GM23338 (cell line): Measurements from ENCODE around the gene ROCK2. TPM values are rescaled to one million over a fixed set of nuclear protein-coding genes. Genes with fewer than 3 reads are reported as not detected.

Experiments used
- ATAC-seq: fragments of 200-7000 bp; cut with Tn5 transposase; 3 replicates; pipeline ENCODE4 v1.9.1; 2020
- DNase-seq: peaks from one replicate; pipeline ENCODE4 v3.0.0-alpha.2; 2015; ENCODE audit warnings: low spot score
- H2AFZ ChIP-seq: fragments of 200-600 bp; sonication (generic); 2 replicates; pipeline ENCODE4 v1.8.0; 2016; ENCODE audit warnings: antibody characterized with exemption, mild to moderate bottlenecking, moderate library complexity
- H3F3A ChIP-seq: fragments of 200-600 bp; sonication (generic); replicated peaks from 2 replicates; pipeline ENCODE4 v1.8.0; 2017; ENCODE audit warnings: antibody characterized with exemption, mixed run types, low read depth
- H3K27ac ChIP-seq: fragments of 200-600 bp; sonication (generic); 2 replicates; pipeline ENCODE4 v1.6.1; 2016; ENCODE audit warnings: low read depth
- H3K27me3 ChIP-seq: fragments of 200-600 bp; sonication (generic); 2 replicates; pipeline ENCODE4 v1.8.0; 2016; ENCODE audit warnings: mild to moderate bottlenecking, mixed run types, moderate library complexity; ENCODE audit not compliant: insufficient read depth
- H3K36me3 ChIP-seq: fragments of 200-600 bp; sonication (generic); 2 replicates; pipeline ENCODE4 v1.8.0; 2016; ENCODE audit warnings: mild to moderate bottlenecking; ENCODE audit not compliant: insufficient read depth
- H3K4me1 ChIP-seq: fragments of 200-600 bp; sonication (generic); 2 replicates; pipeline ENCODE4 v1.8.0; 2016; ENCODE audit warnings: mild to moderate bottlenecking, moderate library complexity; ENCODE audit not compliant: insufficient read depth
- H3K4me2 ChIP-seq: fragments of 200-600 bp; sonication (generic); 2 replicates; pipeline ENCODE4 v1.7.1; 2017; ENCODE audit warnings: mixed run types
- H3K4me3 ChIP-seq: fragments of 200-600 bp; sonication (generic); 2 replicates; pipeline ENCODE4 v1.6.1; 2016; ENCODE audit warnings: mixed run types
- H3K79me2 ChIP-seq: fragments of 200-600 bp; sonication (generic); replicated peaks from 2 replicates; pipeline ENCODE4 v1.8.0; 2017; ENCODE audit warnings: mild to moderate bottlenecking; ENCODE audit not compliant: insufficient read depth
- H3K9me2 ChIP-seq: fragments of 200-600 bp; sonication (generic); 2 replicates; pipeline ENCODE4 v1.8.0; 2017; ENCODE audit not compliant: insufficient read depth
- H4K20me1 ChIP-seq: fragments of 200-600 bp; sonication (generic); replicated peaks from 2 replicates; pipeline ENCODE4 v1.8.0; 2017; ENCODE audit warnings: mild to moderate bottlenecking; ENCODE audit not compliant: insufficient read depth
- H3K27ac Mint-ChIP-seq: 2 replicates; pipeline ENCODE4 v1.8.0; 2020; ENCODE audit warnings: inconsistent platforms, mild to moderate bottlenecking, moderate library complexity, mixed read lengths
- H3K27me3 Mint-ChIP-seq: 3 replicates; pipeline ENCODE4 v1.8.0; 2022; ENCODE audit warnings: low read depth, mild to moderate bottlenecking, moderate library complexity, mixed read lengths, inconsistent platforms; ENCODE audit not compliant: insufficient read depth, poor library complexity
- H3K36me3 Mint-ChIP-seq: 3 replicates; pipeline ENCODE4 v1.8.0; 2021; ENCODE audit warnings: low read depth, mild to moderate bottlenecking, inconsistent platforms, moderate library complexity, mixed read lengths
- H3K4me1 Mint-ChIP-seq: 3 replicates; pipeline ENCODE4 v1.8.0; 2020; ENCODE audit warnings: mild to moderate bottlenecking, inconsistent platforms, mixed read lengths
- H3K4me3 Mint-ChIP-seq: 3 replicates; pipeline ENCODE4 v1.8.0; 2021; ENCODE audit warnings: moderate library complexity, mild to moderate bottlenecking, inconsistent platforms, mixed read lengths
- H3K9me3 Mint-ChIP-seq: 3 replicates; pipeline ENCODE4 v1.8.0; 2020; ENCODE audit warnings: moderate library complexity, mild to moderate bottlenecking, inconsistent platforms, mixed read lengths
- CREB1 ChIP-seq: fragments of 250-450 bp; sonication (Bioruptor Pico); IDR thresholded peaks from 2 replicates; pipeline ENCODE4 v1.5.0; 2020; ENCODE audit warnings: low read depth, mild to moderate bottlenecking, moderate library complexity
- EZH2 ChIP-seq: fragments of 200-600 bp; sonication (generic); IDR thresholded peaks from one replicate; pipeline ENCODE4 v1.8.0; 2017; ENCODE audit warnings: antibody characterized with exemption, mild to moderate bottlenecking, low read depth; ENCODE audit not compliant: unreplicated experiment
- EZH2phosphoT487 ChIP-seq: fragments of 200-600 bp; sonication (generic); IDR thresholded peaks from one replicate; pipeline ENCODE4 v1.8.1; 2018; ENCODE audit warnings: antibody characterized with exemption; ENCODE audit not compliant: unreplicated experiment
- NANOG ChIP-seq: IDR thresholded peaks from 2 replicates; pipeline ENCODE4 v1.6.1; 2016; ENCODE audit warnings: antibody characterized with exemption, borderline replicate concordance
- STAT1 ChIP-seq: IDR thresholded peaks from one replicate; pipeline ENCODE4 v1.6.1; 2016; ENCODE audit warnings: antibody characterized with exemption; ENCODE audit not compliant: unreplicated experiment
- ZNF114 ChIP-seq: fragments of 250-450 bp; sonication (Bioruptor Pico); IDR thresholded peaks from 2 replicates; pipeline ENCODE4 v1.5.0; 2020; ENCODE audit warnings: mild to moderate bottlenecking, moderate library complexity
- ZNF331 ChIP-seq: fragments of 250-450 bp; sonication (Bioruptor Pico); IDR thresholded peaks from 2 replicates; pipeline ENCODE4 v1.5.0; 2020; ENCODE audit warnings: low read depth, mild to moderate bottlenecking, moderate library complexity
- polyA plus RNA-seq: library from polyadenylated mRNA; unstranded; fragments of >200 nt; fragmentation: Nextera tagmentation; extraction: Ambion mirVana; gene quantifications from 2 replicates; pipeline ENCODE4 v1.2.1, GENCODE V29; 2016
- total RNA-seq: library from RNA; depleted of rRNA; stranded (reverse); fragments of >200 nt; shearing (Covaris generic); gene quantifications from 2 replicates; pipeline ENCODE4 v1.2.3, GENCODE V29; 2014
- TF ChIP-seq, protein P1 (sequence below): fragments of 250-450 bp; sonication (Bioruptor Pico); IDR thresholded peaks from 2 replicates; pipeline ENCODE4 v1.5.0; 2020; ENCODE audit warnings: mild to moderate bottlenecking, moderate library complexity

Gene ROCK2
- total and polyA plus RNA-seq, 2 experiments from 2014 or later = 16.4 to 28.0 TPM

DNA sequence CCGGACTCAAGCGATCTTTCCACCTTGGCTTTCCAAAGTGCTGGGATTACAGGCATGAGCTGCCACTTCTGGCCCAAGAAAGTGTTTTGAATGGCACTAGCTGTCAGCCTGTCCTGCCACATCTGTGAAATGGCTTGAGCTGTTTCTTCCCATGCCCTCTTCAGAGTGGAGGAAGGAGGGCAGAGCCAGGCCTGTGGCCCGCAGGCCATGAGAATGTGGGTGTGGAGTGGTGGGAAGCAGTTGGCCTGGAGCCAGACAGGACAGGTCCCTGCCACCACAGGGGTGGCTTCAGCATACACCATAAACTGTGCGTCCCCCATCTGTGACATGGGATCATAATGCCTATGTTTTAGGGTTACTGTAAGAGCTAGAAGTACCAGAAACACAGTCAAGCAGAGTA, 182.7 kb downstream of the ROCK2 start (continued):
- TF ChIP-seq, protein P1, sequence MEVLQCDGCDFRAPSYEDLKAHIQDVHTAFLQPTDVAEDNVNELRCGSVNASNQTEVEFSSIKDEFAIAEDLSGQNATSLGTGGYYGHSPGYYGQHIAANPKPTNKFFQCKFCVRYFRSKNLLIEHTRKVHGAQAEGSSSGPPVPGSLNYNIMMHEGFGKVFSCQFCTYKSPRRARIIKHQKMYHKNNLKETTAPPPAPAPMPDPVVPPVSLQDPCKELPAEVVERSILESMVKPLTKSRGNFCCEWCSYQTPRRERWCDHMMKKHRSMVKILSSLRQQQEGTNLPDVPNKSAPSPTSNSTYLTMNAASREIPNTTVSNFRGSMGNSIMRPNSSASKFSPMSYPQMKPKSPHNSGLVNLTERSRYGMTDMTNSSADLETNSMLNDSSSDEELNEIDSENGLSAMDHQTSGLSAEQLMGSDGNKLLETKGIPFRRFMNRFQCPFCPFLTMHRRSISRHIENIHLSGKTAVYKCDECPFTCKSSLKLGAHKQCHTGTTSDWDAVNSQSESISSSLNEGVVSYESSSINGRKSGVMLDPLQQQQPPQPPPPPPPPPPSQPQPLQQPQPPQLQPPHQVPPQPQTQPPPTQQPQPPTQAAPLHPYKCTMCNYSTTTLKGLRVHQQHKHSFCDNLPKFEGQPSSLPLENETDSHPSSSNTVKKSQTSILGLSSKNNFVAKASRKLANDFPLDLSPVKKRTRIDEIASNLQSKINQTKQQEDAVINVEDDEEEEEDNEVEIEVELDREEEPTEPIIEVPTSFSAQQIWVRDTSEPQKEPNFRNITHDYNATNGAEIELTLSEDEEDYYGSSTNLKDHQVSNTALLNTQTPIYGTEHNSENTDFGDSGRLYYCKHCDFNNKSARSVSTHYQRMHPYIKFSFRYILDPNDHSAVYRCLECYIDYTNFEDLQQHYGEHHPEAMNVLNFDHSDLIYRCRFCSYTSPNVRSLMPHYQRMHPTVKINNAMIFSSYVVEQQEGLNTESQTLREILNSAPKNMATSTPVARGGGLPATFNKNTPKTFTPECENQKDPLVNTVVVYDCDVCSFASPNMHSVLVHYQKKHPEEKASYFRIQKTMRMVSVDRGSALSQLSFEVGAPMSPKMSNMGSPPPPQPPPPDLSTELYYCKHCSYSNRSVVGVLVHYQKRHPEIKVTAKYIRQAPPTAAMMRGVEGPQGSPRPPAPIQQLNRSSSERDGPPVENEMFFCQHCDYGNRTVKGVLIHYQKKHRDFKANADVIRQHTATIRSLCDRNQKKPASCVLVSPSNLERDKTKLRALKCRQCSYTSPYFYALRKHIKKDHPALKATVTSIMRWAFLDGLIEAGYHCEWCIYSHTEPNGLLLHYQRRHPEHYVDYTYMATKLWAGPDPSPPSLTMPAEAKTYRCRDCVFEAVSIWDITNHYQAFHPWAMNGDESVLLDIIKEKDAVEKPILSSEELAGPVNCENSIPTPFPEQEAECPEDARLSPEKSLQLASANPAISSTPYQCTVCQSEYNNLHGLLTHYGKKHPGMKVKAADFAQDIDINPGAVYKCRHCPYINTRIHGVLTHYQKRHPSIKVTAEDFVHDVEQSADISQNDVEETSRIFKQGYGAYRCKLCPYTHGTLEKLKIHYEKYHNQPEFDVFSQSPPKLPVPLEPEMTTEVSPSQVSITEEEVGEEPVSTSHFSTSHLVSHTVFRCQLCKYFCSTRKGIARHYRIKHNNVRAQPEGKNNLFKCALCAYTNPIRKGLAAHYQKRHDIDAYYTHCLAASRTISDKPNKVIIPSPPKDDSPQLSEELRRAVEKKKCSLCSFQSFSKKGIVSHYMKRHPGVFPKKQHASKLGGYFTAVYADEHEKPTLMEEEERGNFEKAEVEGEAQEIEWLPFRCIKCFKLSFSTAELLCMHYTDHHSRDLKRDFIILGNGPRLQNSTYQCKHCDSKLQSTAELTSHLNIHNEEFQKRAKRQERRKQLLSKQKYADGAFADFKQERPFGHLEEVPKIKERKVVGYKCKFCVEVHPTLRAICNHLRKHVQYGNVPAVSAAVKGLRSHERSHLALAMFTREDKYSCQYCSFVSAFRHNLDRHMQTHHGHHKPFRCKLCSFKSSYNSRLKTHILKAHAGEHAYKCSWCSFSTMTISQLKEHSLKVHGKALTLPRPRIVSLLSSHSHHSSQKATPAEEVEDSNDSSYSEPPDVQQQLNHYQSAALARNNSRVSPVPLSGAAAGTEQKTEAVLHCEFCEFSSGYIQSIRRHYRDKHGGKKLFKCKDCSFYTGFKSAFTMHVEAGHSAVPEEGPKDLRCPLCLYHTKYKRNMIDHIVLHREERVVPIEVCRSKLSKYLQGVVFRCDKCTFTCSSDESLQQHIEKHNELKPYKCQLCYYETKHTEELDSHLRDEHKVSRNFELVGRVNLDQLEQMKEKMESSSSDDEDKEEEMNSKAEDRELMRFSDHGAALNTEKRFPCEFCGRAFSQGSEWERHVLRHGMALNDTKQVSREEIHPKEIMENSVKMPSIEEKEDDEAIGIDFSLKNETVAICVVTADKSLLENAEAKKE (CRISPR knock-in tag) = no peak
- TF ChIP-seq ZNF114 (CRISPR knock-in tag) (no peak), STAT1 (no peak), EZH2phosphoT487 (no peak), ZNF331 (no peak)

DNA sequence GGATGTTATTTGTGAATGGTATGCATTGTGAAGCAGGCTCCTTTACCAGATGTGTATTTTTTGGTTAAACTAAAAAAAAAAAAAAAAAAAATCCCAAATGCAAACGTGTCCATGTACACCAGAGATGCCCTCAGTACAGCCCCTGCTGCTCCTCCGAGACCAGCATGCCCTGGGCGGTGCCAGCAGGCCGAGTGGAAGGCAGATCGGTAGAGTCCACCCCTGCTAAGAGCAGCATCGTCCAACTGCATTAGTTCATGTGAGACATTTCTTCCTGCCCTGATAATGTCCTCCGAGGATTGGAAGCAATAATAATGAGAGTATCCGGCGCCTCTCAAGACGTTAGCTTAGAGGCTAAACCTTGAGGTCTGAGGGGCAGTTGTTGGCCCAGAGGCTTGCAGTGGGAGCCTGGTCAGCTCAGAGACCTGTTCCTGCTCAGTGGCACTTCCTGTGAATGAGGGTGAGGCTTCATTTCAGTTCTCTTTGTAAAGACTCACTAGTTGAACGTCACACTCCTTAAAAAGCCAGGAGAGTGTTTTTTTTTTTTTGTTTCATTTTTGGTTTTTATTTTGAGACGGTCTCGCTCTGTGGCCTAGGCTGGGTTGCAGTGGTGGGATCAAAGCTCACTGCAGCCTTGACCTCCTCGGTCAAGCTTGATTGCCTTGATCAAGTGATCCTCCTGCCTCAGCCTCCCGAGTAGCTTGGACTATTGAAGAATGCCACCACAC, 183.5 kb downstream of the ROCK2 start:
- H3K27me3 ChIP-seq = peaks cover 5% of the 10 kb centered on the region; the same call in 1 of the 2 replicates
- DNase-seq (no peak), ATAC-seq (no peak)
- Mint-ChIP-seq H3K4me3 (no peak overlapping the region), H3K36me3 (no peaks in the 10 kb centered on the region; the same call in 2 of the 3 replicates), H3K9me3 (no peaks in the 10 kb centered on the region; the same call in 2 of the 3 replicates), H3K4me1 (peaks cover 3% of the 10 kb centered on the region), H3K27ac (no peak overlapping the region; the same call in 1 of the 2 replicates), H3K27me3 (peaks cover 9% of the 10 kb centered on the region)
- H3K79me2 ChIP-seq = no peaks in the 10 kb centered on the region
- H2AFZ ChIP-seq = no peak overlapping the region
- no peaks in the 10 kb centered on the region for H3K4me1 ChIP-seq
- no peaks in the 10 kb centered on the region for H3K9me2 ChIP-seq
- no peak overlapping the region for H3K27ac ChIP-seq
- no peak overlapping the region for H3K4me2 ChIP-seq
- H3K36me3 ChIP-seq = no peaks in the 10 kb centered on the region
- no peaks in the 10 kb centered on the region for H4K20me1 ChIP-seq
- 0 out of 2 replicates have a peak, but pooled peaks cover 2% of the 10 kb centered on the region for H3F3A ChIP-seq
- no peak overlapping the region for H3K4me3 ChIP-seq
- TF ChIP-seq CREB1 (no peak), ZNF114 (CRISPR knock-in tag) (no peak), NANOG (no peak), EZH2phosphoT487 (no peak), STAT1 (no peak), EZH2 (no peak)
- TF ChIP-seq, protein P1 (CRISPR knock-in tag) = no peak
